HG03460 (cell line): ENCODE data around the gene NLGN4X.

Experiments used
- ATAC-seq: cut with Tn5 transposase; IDR thresholded peaks from one replicate; pipeline ENCODE4 v1.9.1; 2021; ENCODE audit not compliant: unreplicated experiment

The NLGN4X gene

GRCh38 chrX:6159468-6159867 is 69.2 kb downstream of the NLGN4X start:
- no peak for ATAC-seq

DNA sequence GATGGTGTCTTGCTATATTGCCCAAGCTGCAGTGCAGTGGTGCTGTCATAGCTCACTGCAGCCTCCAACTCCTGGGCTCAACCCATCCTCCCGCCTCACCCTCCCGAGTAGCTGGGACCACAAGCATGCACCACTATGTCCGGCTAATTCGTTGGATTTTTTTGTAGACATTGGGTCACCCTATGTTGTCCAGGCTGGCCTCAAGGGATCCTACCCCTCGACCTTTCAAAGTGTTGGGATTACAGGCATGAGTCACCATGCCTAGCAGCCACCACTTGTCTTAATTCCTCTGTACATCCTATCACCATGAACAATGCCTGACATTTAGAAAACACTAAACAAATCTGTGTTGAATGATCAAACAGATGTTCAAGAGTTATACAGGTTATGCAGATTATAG is 76.7 kb downstream of the NLGN4X start:
- no peak for ATAC-seq

- no peak for ATAC-seq
These were observed 79.4 kb downstream of the NLGN4X start for GRCh38 chrX:6149060-6149872.

- ATAC-seq, result no peak
These were observed 94.4 kb downstream of the NLGN4X start for GRCh38 chrX:6134255-6134654.

- no peak for ATAC-seq
These were observed 95.7 kb downstream of the NLGN4X start for GRCh38 chrX:6132970-6133369.

DNA sequence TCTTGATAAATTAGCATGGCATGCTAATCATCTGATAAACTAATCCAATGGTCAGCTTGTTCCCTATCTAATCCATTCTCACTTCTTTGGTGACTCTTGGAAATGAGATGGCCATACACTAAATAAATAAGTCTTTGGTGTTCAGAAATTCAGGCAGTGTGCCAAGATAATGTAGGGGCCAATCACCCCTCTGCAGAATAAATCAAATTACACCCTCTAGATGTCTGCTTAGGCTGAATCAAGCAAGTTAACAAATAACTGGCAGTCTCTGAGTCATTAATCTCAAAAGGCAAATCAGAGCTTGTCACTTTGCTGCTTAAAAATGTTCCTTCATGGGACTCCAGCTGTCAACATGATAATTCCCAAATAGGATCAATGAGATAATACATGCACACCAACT is 97.4 kb downstream of the NLGN4X start:
- ATAC-seq, result no peak

GRCh38 chrX:6129195-6129594 is 99.5 kb downstream of the NLGN4X start:
- ATAC-seq, result no peak

- no peak for ATAC-seq
These were observed 108.3 kb downstream of the NLGN4X start for GRCh38 chrX:6120329-6120728.

DNA sequence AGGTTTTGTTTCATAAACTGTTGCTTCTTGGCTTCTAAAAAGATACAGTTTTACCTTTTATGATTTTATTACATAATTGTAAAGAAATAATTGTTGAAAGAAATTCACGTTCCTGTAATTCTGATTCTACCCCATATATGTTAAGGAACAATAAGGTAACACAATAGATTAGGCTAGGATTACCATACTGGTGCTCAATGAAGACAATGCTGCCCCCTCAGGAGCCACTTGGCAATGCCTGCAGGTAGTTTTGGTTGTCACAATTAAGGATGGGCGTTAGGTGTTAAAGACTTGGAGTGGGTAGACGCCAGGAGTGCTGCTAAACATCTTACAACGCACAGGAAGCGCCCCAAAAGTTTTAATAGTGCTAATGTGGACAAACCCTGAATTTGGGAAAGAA is 133.2 kb downstream of the NLGN4X start:
- no peak for ATAC-seq

- ATAC-seq, result no peak
These were observed 154.1 kb downstream of the NLGN4X start for GRCh38 chrX:6074532-6074931.

DNA sequence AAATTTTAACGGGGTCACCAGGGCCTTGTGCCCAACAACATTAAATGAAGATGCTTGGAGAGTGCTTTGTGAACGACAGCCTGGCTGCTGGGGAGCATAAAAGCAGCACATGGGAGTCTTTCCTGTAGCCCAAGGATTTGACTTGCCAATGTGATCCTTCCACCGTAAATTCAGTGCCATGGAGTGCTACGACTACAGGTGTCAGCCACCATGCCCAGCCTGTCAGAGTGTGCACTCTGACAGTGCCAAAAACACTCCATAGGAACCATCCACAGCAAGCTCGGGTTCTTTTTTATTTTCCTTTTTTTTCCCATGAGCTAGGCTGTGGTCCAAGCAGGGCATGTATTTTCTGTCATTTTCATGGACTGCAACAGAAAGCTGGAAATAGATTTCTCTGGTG is 156.9 kb downstream of the NLGN4X start:
- no peak for ATAC-seq

GRCh38 chrX:6067600-6067999 is 161.1 kb downstream of the NLGN4X start:
- ATAC-seq, result no peak

- no peak for ATAC-seq
These were observed 175.5 kb downstream of the NLGN4X start for GRCh38 chrX:6053141-6053540.

GRCh38 chrX:6052111-6052745 is 176.4 kb downstream of the NLGN4X start:
- ATAC-seq, result no peak

- ATAC-seq, result no peak
These were observed 179.5 kb downstream of the NLGN4X start for GRCh38 chrX:6049132-6049531.

DNA sequence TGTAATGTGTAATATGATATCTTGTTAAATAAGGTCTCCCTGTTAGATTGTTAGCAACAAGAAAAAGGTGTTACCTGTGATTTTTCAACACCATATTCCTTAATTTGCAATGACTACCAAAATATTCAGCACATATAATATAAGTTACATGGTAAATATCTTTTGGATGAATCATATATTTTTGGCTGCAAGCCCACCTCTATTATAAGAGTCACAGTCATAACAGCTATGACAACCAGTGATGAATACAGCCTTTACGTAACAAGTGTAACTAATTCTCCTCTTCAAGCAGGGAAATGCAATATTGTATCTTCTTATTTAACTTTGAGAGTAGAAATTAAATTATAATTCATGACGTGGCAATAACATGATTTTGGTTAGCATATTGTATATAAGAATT is 187.0 kb downstream of the NLGN4X start:
- no peak for ATAC-seq

DNA sequence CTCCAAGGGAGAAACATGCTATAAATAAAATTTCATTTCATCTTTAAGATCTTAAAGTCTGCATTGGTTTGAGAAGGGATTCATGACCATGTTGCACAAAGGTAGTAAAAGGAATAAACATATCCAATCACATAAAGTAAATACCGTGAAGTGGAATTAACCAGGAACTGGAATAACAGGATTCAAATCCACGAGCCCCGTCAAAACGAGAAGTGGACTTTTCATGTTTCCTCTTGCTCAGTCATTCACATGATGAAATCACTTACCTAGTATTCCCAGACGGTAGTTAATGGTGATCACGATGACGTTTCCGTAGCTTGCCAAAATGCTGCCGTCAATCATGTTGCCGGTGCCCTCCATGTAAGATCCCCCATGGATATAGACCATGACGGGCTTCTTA is 199.7 kb downstream of the NLGN4X start:
- ATAC-seq, result no peak

GRCh38 chrX:6026980-6027379 is 201.7 kb downstream of the NLGN4X start:
- no peak for ATAC-seq

DNA sequence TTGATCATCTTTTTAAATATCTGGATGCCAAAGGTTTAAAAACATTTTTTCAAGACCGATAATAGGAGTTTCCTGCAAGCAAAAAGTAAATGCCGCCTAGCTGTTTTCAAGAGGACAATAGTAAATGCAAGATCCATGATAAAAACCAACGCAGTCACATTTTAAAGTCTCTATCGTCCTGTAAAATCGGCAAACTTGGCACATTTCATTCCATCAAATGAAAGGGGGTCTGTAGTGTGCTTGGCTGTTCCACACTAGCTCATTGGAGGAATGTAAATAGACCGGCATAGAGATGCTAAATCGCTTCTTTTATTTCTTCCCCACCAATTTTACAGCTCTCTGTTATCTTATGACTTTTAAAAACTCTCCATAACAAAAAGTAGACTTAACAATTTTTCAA is 202.2 kb downstream of the NLGN4X start:
- ATAC-seq, result no peak

DNA sequence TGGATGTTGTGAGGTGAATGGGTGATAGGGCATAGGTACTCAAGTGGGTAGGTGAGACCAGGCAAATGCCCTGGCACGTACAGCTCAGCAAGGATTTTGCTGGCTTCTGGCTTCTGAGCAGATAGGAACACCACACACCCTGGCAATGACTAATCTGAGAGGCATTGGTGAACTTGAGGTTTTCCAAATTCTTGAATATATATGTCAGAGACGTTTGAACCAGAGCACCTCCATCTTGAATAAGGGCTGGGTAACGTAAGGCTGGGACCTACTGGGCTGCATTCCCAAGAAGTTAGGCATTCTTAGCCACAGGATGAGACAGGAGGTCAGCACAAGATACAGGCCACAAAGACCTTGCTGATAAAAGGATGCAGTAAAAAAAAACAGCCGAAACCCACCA is 204.5 kb downstream of the NLGN4X start:
- ATAC-seq, result no peak

- ATAC-seq, result no peak
These were observed 207.2 kb downstream of the NLGN4X start for GRCh38 chrX:6021316-6022091.

GRCh38 chrX:6019076-6019475 is 209.6 kb downstream of the NLGN4X start:
- ATAC-seq, result no peak
